Measurements from ENCODE around the gene PHF13. TPM values are rescaled to one million over a fixed set of nuclear protein-coding genes. Genes with fewer than 3 reads are reported as not detected.
A peak's percentile ranks its signal among the peaks of the same experiment; 100 is the strongest.

Gene PHF13
- total and polyA plus RNA-seq, 9 of the 15 experiments (the other 6 are each of a cell fraction or from before 2014, with no cell fraction given) = 1.8 to 36.1 (median 11.7) TPM

GRCh38 chr1:6602669-6603237 lies 10.8 kb upstream of the PHF13 start, which contains the start of gene KLHL21 (continued):
- no peak for TF ChIP-seq ZBTB2 (IDR thresholded peaks at IDR 0.05)
- no peak for TF ChIP-seq ZC3H8 (IDR thresholded peaks at IDR 0.05)
- no peak for TF ChIP-seq ZNF274 (IDR thresholded peaks at IDR 0.05; ENCODE audit: borderline replicate concordance, low read depth, low read length)
- TF ChIP-seq CREM (IDR thresholded peaks at IDR 0.05; ENCODE audit: low read depth) = peak; percentile 68
- TF ChIP-seq MTF1 (CRISPR knock-in tag; IDR thresholded peaks at IDR 0.05; ENCODE audit: borderline replicate concordance) = no peak; the same call in 1 of the 2 replicates
- TF ChIP-seq HNRNPK (IDR thresholded peaks at IDR 0.05; ENCODE audit: low read depth, low read length, poor library complexity, severe bottlenecking) = no peak
- no peak for TF ChIP-seq CTCF (IDR thresholded peaks at IDR 0.05 in 2 of 3, conservative IDR thresholded peaks at IDR 0.05 in 1 of 3; ENCODE audit: insufficient read depth in 2 of 3, low read depth in 1 of 3, low read length in 3 of 3)
- TF ChIP-seq ERF (CRISPR knock-in tag; IDR thresholded peaks at IDR 0.05) = peak; percentile 34; the same call in 1 of the 2 replicates
- no peak for TF ChIP-seq GABPA (tag; conservative IDR thresholded peaks at IDR 0.05; ENCODE audit: low read depth)
- TF ChIP-seq CTBP1 (IDR thresholded peaks at IDR 0.05; ENCODE audit: borderline replicate concordance) = peak; percentile 95
- no peak for TF ChIP-seq DNMT1 (IDR thresholded peaks at IDR 0.05)
- no peak for TF ChIP-seq BRD4 (IDR thresholded peaks at IDR 0.05)
- no peak for TF ChIP-seq RBM14 (IDR thresholded peaks at IDR 0.05; ENCODE audit: borderline replicate concordance, insufficient read depth, low read depth, low read length)
- peak; percentile 94 for TF ChIP-seq SMAD4 (CRISPR knock-in tag; conservative IDR thresholded peaks at IDR 0.05)
- TF ChIP-seq TARDBP (IDR thresholded peaks at IDR 0.05) = no peak
- no peak for TF ChIP-seq ZNF318 (IDR thresholded peaks at IDR 0.05; ENCODE audit: borderline replicate concordance in 1 of 2, low read depth in 1 of 2)
- no peak for TF ChIP-seq HOXB6 (CRISPR knock-in tag; IDR thresholded peaks at IDR 0.05; ENCODE audit: borderline replicate concordance)
- peak; percentile 93 for TF ChIP-seq RBFOX2 (IDR thresholded peaks at IDR 0.05; ENCODE audit: low read depth, low read length)

Data from K562 (cell line).